Right cardiac atrium (tissue), 5 donors: ENCODE measurements around the gene FHDC1. TPM values are rescaled to one million over a fixed set of nuclear protein-coding genes. Genes with fewer than 3 reads are reported as not detected.

Experiments used
- ATAC-seq, 2 donors: fragments of 200-7000 bp; cut with Tn5 transposase; one replicate each; pipeline versions ENCODE4 v1.8.0 to v1.9.1; 2020; ENCODE audit warnings: moderate library complexity in 2 of 2, mild to moderate bottlenecking in 1 of 2
- DNase-seq, 3 donors: peaks; one replicate each; pipeline ENCODE4 v3.0.0-alpha.2; 2020
- H3K27ac ChIP-seq: one replicate; pipeline ENCODE4 v1.5.1; 2013; ENCODE audit warnings: mild to moderate bottlenecking, low read length, control low read depth, moderate library complexity
- H3K27me3 ChIP-seq: one replicate; pipeline ENCODE4 v1.6.1; 2013; ENCODE audit not compliant: control insufficient read depth, insufficient read depth
- H3K4me1 ChIP-seq: one replicate; pipeline ENCODE4 v1.6.1; 2013; ENCODE audit warnings: low read length; ENCODE audit not compliant: control insufficient read depth, insufficient read depth
- H3K4me3 ChIP-seq: one replicate; pipeline ENCODE4 v1.5.1; 2013; ENCODE audit warnings: low read length, control low read depth
- H3K9me3 ChIP-seq: one replicate; pipeline ENCODE4 v1.6.1; 2013; ENCODE audit warnings: low read length; ENCODE audit not compliant: control insufficient read depth
- WGBS: extraction: QIAGEN DNeasy Blood & Tissue Kit; methylation state at CpG from one replicate; pipeline ENCODE4 v1.1.7; 2013; 5-methylcytosine and 5-hydroxymethylcytosine counted together
- intact Hi-C, 4 donors: fragments of 100-400 bp; cut with DNase I; formaldehyde crosslinking; loops; one replicate each; pipeline versions ENCODE4 v1.11.0 to v1.14.0; 2022 to 2023
- polyA plus RNA-seq: library from polyadenylated mRNA; stranded (reverse); fragments of 200-250 nt; gene quantifications from one replicate; pipeline ENCODE4 v1.2.3, GENCODE V29; 2013
- total RNA-seq, 4 donors: library from RNA; stranded (reverse); fragmentation: NEBNext Ultra II Directional; extraction: Animal tissue kit (Norgen Biotek cat#: 25700); gene quantifications; one replicate each; pipeline ENCODE4 v1.2.1, GENCODE V29; 2021
- donor health status: healthy with polysubstance abuse.
- donor health status: DM: no; HTN: yes; CAD: no.
- donor health status: DM: no; HTN: no; CAD: no.
- donor health status: DM: no; HTN: yes; CAD: no; lungs with severe emphysema.
- donor health status: DM: yes; HTN: yes; CAD: no.

FHDC1 gene
- total and polyA plus RNA-seq, 5 donors, result 0.25 to 1.3 (median 0.42) TPM

DNA sequence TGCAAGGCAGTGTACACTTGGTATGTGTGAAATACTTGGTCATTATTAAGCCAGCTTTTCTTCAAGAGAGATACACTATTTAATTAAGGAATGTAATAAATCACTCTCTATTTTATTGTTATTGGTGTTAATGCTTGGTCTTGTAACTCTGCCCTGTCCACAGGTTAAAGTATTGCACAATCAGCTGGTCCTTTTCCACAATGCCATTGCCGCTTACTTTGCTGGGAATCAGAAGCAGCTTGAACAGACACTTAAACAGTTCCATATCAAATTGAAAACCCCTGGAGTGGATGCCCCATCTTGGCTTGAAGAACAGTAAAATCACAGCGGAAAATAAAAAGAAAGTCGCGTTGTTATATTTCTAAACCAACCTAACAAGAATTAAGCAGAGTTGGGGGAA is 26.2 kb upstream of the FHDC1 start:
- intact Hi-C loops, result no loop called here
- Histone ChIP-seq H3K4me3 (no peak overlapping the region), H3K9me3 (no peaks in the 10 kb centered on the region), H3K27me3 (no peaks in the 10 kb centered on the region), H3K27ac (no peak overlapping the region), H3K4me1 (no peaks in the 10 kb centered on the region)
- ATAC-seq, result no peak
- no peak for DNase-seq
- 92% methylated on average over 4 of the region's 4 CpGs for WGBS

- Histone ChIP-seq H3K27me3 (no peaks in the 10 kb centered on the region), H3K4me3 (no peak overlapping the region), H3K9me3 (no peaks in the 10 kb centered on the region), H3K27ac (no peak overlapping the region), H3K4me1 (no peaks in the 10 kb centered on the region)
- intact Hi-C loops, result no loop called here
- 80% methylated on average over 3 of the region's 3 CpGs for WGBS
- no peak for DNase-seq
- ATAC-seq, result no peak
Measured at GRCh38 chr4:152910521-152910920, 25.6 kb upstream of the FHDC1 start.

- intact Hi-C loops, result no loop called here
- no peak for ATAC-seq
Measured at GRCh38 chr4:152917543-152918395, 18.4 kb upstream of the FHDC1 start.

DNA sequence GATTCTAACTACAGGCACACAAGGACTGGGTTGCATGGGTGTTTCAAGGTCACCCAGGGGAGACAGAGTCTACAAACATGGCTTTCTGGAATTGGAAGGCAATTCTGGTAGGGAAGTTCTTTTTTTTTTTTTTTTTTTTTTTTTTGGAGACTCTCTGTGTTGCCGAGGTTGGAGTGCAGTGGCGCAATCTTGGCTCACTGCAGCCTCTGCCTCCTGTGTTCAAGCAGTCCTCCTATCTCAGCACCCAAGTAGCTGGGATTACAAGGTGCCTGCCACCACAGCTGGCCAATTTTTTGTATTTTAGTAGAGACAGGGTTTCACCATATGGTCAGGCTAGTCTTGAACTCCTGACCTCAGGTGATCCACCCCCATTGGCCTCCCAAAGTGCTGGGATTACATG is 16.3 kb upstream of the FHDC1 start:
- ATAC-seq, result no peak
- no peaks in the 10 kb centered on the region for H3K27me3 ChIP-seq
- H3K4me1 ChIP-seq, result no peaks in the 10 kb centered on the region
- no peak overlapping the region for H3K27ac ChIP-seq
- no peaks in the 10 kb centered on the region for H3K9me3 ChIP-seq
- no peak for DNase-seq
- intact Hi-C loops, result no loop called here
- WGBS, result 94% methylated on average over 2 of the region's 2 CpGs
- no peak overlapping the region for H3K4me3 ChIP-seq

More at GRCh38 chr4:152917543-152918395, 18.4 kb upstream of the FHDC1 start:
- H3K4me1 ChIP-seq, result no peaks in the 10 kb centered on the region
- H3K9me3 ChIP-seq, result no peaks in the 10 kb centered on the region
- 89% methylated on average over 3 of the region's 3 CpGs for WGBS
- no peak overlapping the region for H3K27ac ChIP-seq
- H3K4me3 ChIP-seq, result no peak overlapping the region
- no peaks in the 10 kb centered on the region for H3K27me3 ChIP-seq
- no peak for DNase-seq

DNA sequence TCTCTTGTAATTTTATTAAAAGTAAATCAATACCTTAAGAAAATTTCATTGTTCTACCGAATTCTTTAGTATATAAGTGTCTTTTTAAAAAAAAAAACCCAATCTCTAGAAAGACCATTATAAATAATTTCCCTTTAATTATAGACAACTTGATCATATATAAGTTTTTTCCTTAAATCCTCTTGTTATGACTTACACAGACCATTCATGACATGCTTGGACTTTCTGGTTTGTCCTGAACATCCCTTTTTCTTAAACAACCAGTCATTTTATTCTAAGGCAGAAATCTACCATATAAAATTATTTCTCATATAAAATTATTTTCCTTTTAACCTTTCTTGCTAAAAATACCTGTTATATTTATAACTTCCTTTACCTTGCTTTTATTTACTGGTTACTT is 15.4 kb upstream of the FHDC1 start:
- no peak for ATAC-seq
- WGBS, result 60% methylated on average over 1 of the region's 1 CpG
- H3K4me3 ChIP-seq, result no peak overlapping the region

GRCh38 chr4:152921284-152921683 is 14.8 kb upstream of the FHDC1 start:
- intact Hi-C loops, result no loop called here
- no peak for DNase-seq
- H3K4me3 ChIP-seq, result no peak overlapping the region

More for the DNA sequence above, 15.4 kb upstream of the FHDC1 start:
- Histone ChIP-seq H3K9me3 (no peaks in the 10 kb centered on the region), H3K27me3 (no peaks in the 10 kb centered on the region), H3K27ac (no peak overlapping the region), H3K4me1 (no peaks in the 10 kb centered on the region)
- DNase-seq, result no peak
- intact Hi-C loops, result no loop called here

GRCh38 chr4:152925851-152926250 is 10.3 kb upstream of the FHDC1 start:
- intact Hi-C loops, result no loop called here
- ATAC-seq (no peak), DNase-seq (no peak)
- Histone ChIP-seq H3K4me3 (no peak overlapping the region), H3K27ac (no peak overlapping the region), H3K4me1 (no peaks in the 10 kb centered on the region), H3K27me3 (no peaks in the 10 kb centered on the region), H3K9me3 (no peaks in the 10 kb centered on the region)
- WGBS, result 100% methylated on average over 1 of the region's 1 CpG

More at GRCh38 chr4:152921284-152921683, 14.8 kb upstream of the FHDC1 start:
- Histone ChIP-seq H3K27ac (no peak overlapping the region), H3K27me3 (no peaks in the 10 kb centered on the region), H3K9me3 (no peaks in the 10 kb centered on the region), H3K4me1 (no peaks in the 10 kb centered on the region)
- ATAC-seq, result no peak

- H3K4me1 ChIP-seq, result no peaks in the 10 kb centered on the region
- ATAC-seq, result no peak
- no peaks in the 10 kb centered on the region for H3K9me3 ChIP-seq
- DNase-seq, result no peak
- H3K27me3 ChIP-seq, result no peaks in the 10 kb centered on the region
- intact Hi-C loops, result no loop called here
- WGBS, result 89% methylated on average over 4 of the region's 4 CpGs
- no peak overlapping the region for H3K27ac ChIP-seq
- no peak overlapping the region for H3K4me3 ChIP-seq
Measured at GRCh38 chr4:152926959-152927358, 9.2 kb upstream of the FHDC1 start.

- DNase-seq (no peak), ATAC-seq (no peak)
- H3K27me3 ChIP-seq, result no peaks in the 10 kb centered on the region
- no peaks in the 10 kb centered on the region for H3K4me1 ChIP-seq
- H3K9me3 ChIP-seq, result no peaks in the 10 kb centered on the region
- H3K27ac ChIP-seq, result no peak overlapping the region
- WGBS, result 88% methylated on average over 3 of the region's 3 CpGs
- no peak overlapping the region for H3K4me3 ChIP-seq
- intact Hi-C loops, result no loop called here
Measured at GRCh38 chr4:152927737-152928136, 8.4 kb upstream of the FHDC1 start.

- no peaks in the 10 kb centered on the region for H3K27me3 ChIP-seq
- no peak overlapping the region for H3K4me3 ChIP-seq
- no peaks in the 10 kb centered on the region for H3K4me1 ChIP-seq
- no peaks in the 10 kb centered on the region for H3K9me3 ChIP-seq
- DNase-seq (no peak), ATAC-seq (no peak)
- H3K27ac ChIP-seq, result no peak overlapping the region
- 95% methylated on average over 4 of the region's 4 CpGs for WGBS
- intact Hi-C loops, result no loop called here
Measured at GRCh38 chr4:152928286-152928685, 7.8 kb upstream of the FHDC1 start.

DNA sequence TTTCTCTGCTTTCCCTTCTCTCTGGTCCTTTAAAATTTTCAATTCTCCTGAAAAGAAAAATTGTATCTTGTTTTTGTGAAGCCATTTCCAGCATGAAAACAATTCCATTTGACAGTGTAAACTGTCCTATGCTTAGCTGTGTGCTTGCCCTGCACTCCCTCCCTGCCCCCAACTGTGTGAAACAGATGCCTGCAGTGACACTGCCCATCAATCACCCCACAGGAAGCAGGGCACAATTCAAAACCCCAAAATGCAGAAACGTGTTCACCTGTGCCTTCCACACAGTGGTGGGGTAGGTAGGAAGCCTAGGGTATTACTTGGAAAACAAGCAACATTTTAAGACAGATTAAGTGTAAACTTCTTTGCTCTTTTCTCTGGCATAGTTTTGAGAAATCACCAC is 6.2 kb upstream of the FHDC1 start:
- no peak overlapping the region for H3K27ac ChIP-seq
- intact Hi-C loops, result no loop called here
- 44% methylated on average over 1 of the region's 1 CpG for WGBS
- no peak overlapping the region for H3K4me3 ChIP-seq
- no peaks in the 10 kb centered on the region for H3K4me1 ChIP-seq
- H3K9me3 ChIP-seq, result no peaks in the 10 kb centered on the region
- H3K27me3 ChIP-seq, result no peaks in the 10 kb centered on the region
- ATAC-seq, result no peak
- no peak for DNase-seq

- intact Hi-C loops, result no loop called here
- H3K27me3 ChIP-seq, result no peaks in the 10 kb centered on the region
- peak in 1 of 2 donors; percentile 60 for ATAC-seq
Measured at GRCh38 chr4:152935143-152935542, 980 bp upstream of the FHDC1 start.

More at GRCh38 chr4:152935143-152935542, 980 bp upstream of the FHDC1 start:
- Histone ChIP-seq H3K27ac (no peak overlapping the region), H3K4me1 (peaks cover 4% of the 10 kb centered on the region), H3K4me3 (no peak overlapping the region), H3K9me3 (no peaks in the 10 kb centered on the region)
- WGBS, result 46% methylated on average over 16 of the region's 16 CpGs
- no peak for DNase-seq
